IPS DF 6.9 (cell line): ENCODE measurements around the gene GFAP.
"Not testable (repeated sequence)": the region's sequence is repeated elsewhere in the genome, so short reads cannot be mapped to it uniquely, and the experiment has no call there.

Experiments used
- DNase-seq: peaks from one replicate; pipeline ENCODE4 v3.0.0-alpha.2; 2013; ENCODE audit warnings: low read depth, low spot score
- H3K27ac ChIP-seq: one replicate; pipeline ENCODE4 v1.5.1; 2013; ENCODE audit warnings: low read length, control low read depth
- H3K27me3 ChIP-seq: 2 replicates; pipeline ENCODE4 v1.6.1; 2013; ENCODE audit warnings: mild to moderate bottlenecking, low read length; ENCODE audit not compliant: control insufficient read depth, insufficient read depth
- H3K36me3 ChIP-seq: 2 replicates; pipeline ENCODE4 v1.6.1; 2013; ENCODE audit warnings: low read length; ENCODE audit not compliant: control insufficient read depth, insufficient read depth
- H3K4me1 ChIP-seq: 2 replicates; pipeline ENCODE4 v1.6.1; 2013; ENCODE audit warnings: low read length; ENCODE audit not compliant: control insufficient read depth, insufficient read depth
- H3K4me3 ChIP-seq: 2 replicates; pipeline ENCODE4 v1.5.1; 2013; ENCODE audit warnings: mild to moderate bottlenecking, low read length
- H3K9me3 ChIP-seq: 2 replicates; pipeline ENCODE4 v1.6.1; 2013; ENCODE audit warnings: low read length, inconsistent platforms; ENCODE audit not compliant: control insufficient read depth, insufficient read depth
- WGBS: extraction: QIAGEN DNeasy Blood & Tissue Kit; methylation state at CpG from one replicate; pipeline ENCODE4 v1.1.7; 2013; ENCODE audit warnings: mixed read lengths, missing lambda C conversion rate; ENCODE audit not compliant: insufficient read length, insufficient coverage; 5-methylcytosine and 5-hydroxymethylcytosine counted together

The GFAP gene

GRCh38 chr17:44945652-44946051 lies 30.4 kb upstream of the GFAP start:
- not testable (repeated sequence) for H3K36me3 ChIP-seq, H3K9me3 ChIP-seq, H3K27me3 ChIP-seq, H3K4me1 ChIP-seq, H3K4me3 ChIP-seq, DNase-seq, H3K27ac ChIP-seq
- no CpG with 5 or more reads among the region's 10 CpGs for WGBS

GRCh38 chr17:44942456-44942855 lies 27.2 kb upstream of the GFAP start:
- H3K27me3 ChIP-seq, result no peaks in the 10 kb centered on the region
- no peaks in the 10 kb centered on the region for H3K36me3 ChIP-seq
- no peaks in the 10 kb centered on the region for H3K9me3 ChIP-seq
- no peak overlapping the region for H3K4me3 ChIP-seq
- no CpG with 5 or more reads among the region's 4 CpGs for WGBS
- DNase-seq, result no peak
- no peaks in the 10 kb centered on the region; the same call in 1 of the 2 replicates for H3K4me1 ChIP-seq
- H3K27ac ChIP-seq, result no peak overlapping the region

GRCh38 chr17:44941712-44942331 lies 26.5 kb upstream of the GFAP start:
- WGBS, result no CpG with 5 or more reads among the region's 9 CpGs
- Histone ChIP-seq H3K36me3 (no peaks in the 10 kb centered on the region), H3K4me1 (no peaks in the 10 kb centered on the region; the same call in 1 of the 2 replicates), H3K27ac (no peak overlapping the region), H3K27me3 (no peaks in the 10 kb centered on the region), H3K9me3 (no peaks in the 10 kb centered on the region), H3K4me3 (no peak overlapping the region)
- no peak for DNase-seq

- Histone ChIP-seq H3K27ac (no peak overlapping the region), H3K4me3 (no peak overlapping the region), H3K9me3 (no peaks in the 10 kb centered on the region), H3K4me1 (no peaks in the 10 kb centered on the region; the same call in 1 of the 2 replicates), H3K27me3 (no peaks in the 10 kb centered on the region), H3K36me3 (peaks cover 5% of the 10 kb centered on the region)
- DNase-seq, result no peak
- 100% methylated on average over 1 of the region's 1 CpG for WGBS
These were observed 25.5 kb upstream of the GFAP start for GRCh38 chr17:44940768-44941167.

GRCh38 chr17:44940317-44940716 lies 25.0 kb upstream of the GFAP start:
- WGBS, result no CpG with 5 or more reads among the region's 4 CpGs
- peaks cover 9% of the 10 kb centered on the region for H3K36me3 ChIP-seq
- no peak overlapping the region for H3K4me3 ChIP-seq
- H3K27me3 ChIP-seq, result no peaks in the 10 kb centered on the region
- H3K27ac ChIP-seq, result no peak overlapping the region
- H3K4me1 ChIP-seq, result no peaks in the 10 kb centered on the region; the same call in 1 of the 2 replicates
- no peaks in the 10 kb centered on the region for H3K9me3 ChIP-seq
- no peak for DNase-seq

- no CpG with 5 or more reads among the region's 9 CpGs for WGBS
- no peaks in the 10 kb centered on the region for H3K27me3 ChIP-seq
- DNase-seq, result no peak
- no peak overlapping the region for H3K4me3 ChIP-seq
- H3K9me3 ChIP-seq, result no peaks in the 10 kb centered on the region
- H3K36me3 ChIP-seq, result peaks cover 50% of the 10 kb centered on the region
- no peak overlapping the region for H3K27ac ChIP-seq
- H3K4me1 ChIP-seq, result no peaks in the 10 kb centered on the region
These were observed 19.8 kb upstream of the GFAP start for GRCh38 chr17:44935116-44935515.

GRCh38 chr17:44934745-44935105 lies 19.4 kb upstream of the GFAP start:
- WGBS, result no CpG with 5 or more reads among the region's 10 CpGs
- Histone ChIP-seq H3K9me3 (no peaks in the 10 kb centered on the region), H3K36me3 (peaks cover 50% of the 10 kb centered on the region), H3K4me3 (no peak overlapping the region), H3K4me1 (no peaks in the 10 kb centered on the region), H3K27ac (no peak overlapping the region), H3K27me3 (no peaks in the 10 kb centered on the region)
- no peak for DNase-seq

GRCh38 chr17:44933824-44934744 lies 18.8 kb upstream of the GFAP start:
- no peak overlapping the region for H3K27ac ChIP-seq
- no CpG with 5 or more reads among the region's 34 CpGs for WGBS
- DNase-seq, result no peak
- no peaks in the 10 kb centered on the region for H3K27me3 ChIP-seq
- no peak overlapping the region for H3K4me3 ChIP-seq
- H3K36me3 ChIP-seq, result peaks cover 52% of the 10 kb centered on the region
- H3K9me3 ChIP-seq, result no peaks in the 10 kb centered on the region
- no peaks in the 10 kb centered on the region for H3K4me1 ChIP-seq

GRCh38 chr17:44932787-44933097 lies 17.4 kb upstream of the GFAP start:
- Histone ChIP-seq H3K4me3 (no peak overlapping the region), H3K27me3 (no peaks in the 10 kb centered on the region), H3K4me1 (no peaks in the 10 kb centered on the region), H3K36me3 (peaks cover 66% of the 10 kb centered on the region), H3K27ac (no peak overlapping the region), H3K9me3 (no peaks in the 10 kb centered on the region)
- WGBS, result no CpG with 5 or more reads among the region's 6 CpGs
- DNase-seq, result no peak

GRCh38 chr17:44932096-44932786 lies 16.9 kb upstream of the GFAP start:
- Histone ChIP-seq H3K27ac (no peak overlapping the region), H3K36me3 (peaks cover 71% of the 10 kb centered on the region), H3K9me3 (no peaks in the 10 kb centered on the region), H3K4me1 (no peaks in the 10 kb centered on the region), H3K4me3 (no peak overlapping the region), H3K27me3 (no peaks in the 10 kb centered on the region)
- no peak for DNase-seq
- no CpG with 5 or more reads among the region's 8 CpGs for WGBS
